Measurements from ENCODE around the gene MRPL49. TPM values are rescaled to one million over a fixed set of nuclear protein-coding genes. Genes with fewer than 3 reads are reported as not detected.
"Not testable (repeated sequence)": the region's sequence is repeated elsewhere in the genome, so short reads cannot be mapped to it uniquely, and the experiment has no call there.

MRPL49 gene
- total RNA-seq, 2 experiments from 2014 or later = 58.5 to 62.5 TPM

- H3K9me3 Mint-ChIP-seq (ENCODE audit: low read depth); H3K4me3 Mint-ChIP-seq; H3K4me1 Mint-ChIP-seq; intact Hi-C loops (cut with DNase I, micrococcal nuclease); H3K27ac Mint-ChIP-seq; DNase-seq; ATAC-seq; H3K27me3 Mint-ChIP-seq; H3K36me3 Mint-ChIP-seq (ENCODE audit: low read depth); POLR2A ChIA-PET: not testable (repeated sequence)
- CTCF ChIA-PET = interaction anchor here (0.6 to 1.2 kb wide), 2 partner anchors 29 to 64 kb away, joined by 3 read pairs; no protein-coding TSS in a partner anchor
These were observed 52.5 kb downstream of the MRPL49 start for GRCh38 chr11:65174571-65175010.

Small RNA genes within 50 kb of the gene (microRNA-seq; reads per million reads assigned to microRNA genes)
- gene MIR6751 (ENCODE audit: borderline replicate concordance) = 1.1 reads per million

Other genes starting within 250 kb of the MRPL49 start
- 10 to 100 TPM; 71.0 to 73.6 TPM for gene EHD1, start 243.7 kb upstream of the MRPL49 start, total RNA-seq
- gene ATG2A, start 205.1 kb upstream of the MRPL49 start, total RNA-seq = 10 to 100 TPM; 15.8 to 16.7 TPM
- 10 to 100 TPM; 13.2 to 13.5 TPM for gene PPP2R5B, start 197.6 kb upstream of the MRPL49 start, total RNA-seq
- gene GPHA2, start 186.4 kb upstream of the MRPL49 start, total RNA-seq = under 1 TPM in 1 of 2 experiments, not detected in 1; 0.34 TPM
- 1 to 10 TPM; 1.2 to 1.6 TPM for gene MAJIN, start 150.2 kb upstream of the MRPL49 start, total RNA-seq
- gene BATF2, start 125.3 kb upstream of the MRPL49 start, total RNA-seq = not detected
- 100 to 1,000 TPM in 1 of 2 experiments, 10 to 100 TPM in 1; 89.6 to 109 TPM for gene ARL2, start 108.2 kb upstream of the MRPL49 start, total RNA-seq
- gene SNX15, start 94.9 kb upstream of the MRPL49 start, total RNA-seq = 10 to 100 TPM; 12.1 to 14.2 TPM
- 10 to 100 TPM; 10.5 to 12.1 TPM for gene SAC3D1, start 81.1 kb upstream of the MRPL49 start, total RNA-seq
- 10 to 100 TPM; 11.7 to 13.6 TPM for gene NAALADL1, start 63.8 kb upstream of the MRPL49 start, total RNA-seq
- gene CDCA5, start 38.3 kb upstream of the MRPL49 start, total RNA-seq = 100 to 1,000 TPM; 111 to 119 TPM
- 10 to 100 TPM; 24.2 to 31.8 TPM for gene ZFPL1, start 38.1 kb upstream of the MRPL49 start, total RNA-seq
- gene VPS51, start 26.1 kb upstream of the MRPL49 start, total RNA-seq = 100 to 1,000 TPM in 1 of 2 experiments, 10 to 100 TPM in 1; 94.3 to 123 TPM
- gene TM7SF2, start 10.4 kb upstream of the MRPL49 start, total RNA-seq = 10 to 100 TPM; 17.4 to 18.1 TPM
- gene ZNHIT2, start 4.6 kb upstream of the MRPL49 start, total RNA-seq = 1 to 10 TPM; 7.1 to 9.7 TPM
- 1,000 to 10,000 TPM; 1,125 to 1,182 TPM for gene FAU, start 187 bp upstream of the MRPL49 start, total RNA-seq
- 10 to 100 TPM; 24.3 to 31.1 TPM for gene SYVN1, start 12.2 kb downstream of the MRPL49 start, total RNA-seq
- not detected for gene SPDYC, start 47.9 kb downstream of the MRPL49 start, total RNA-seq
- 100 to 1,000 TPM; 103 to 125 TPM for gene CAPN1, start 59.6 kb downstream of the MRPL49 start, total RNA-seq
- gene POLA2, start 139.6 kb downstream of the MRPL49 start, total RNA-seq = 10 to 100 TPM; 63.1 to 83.3 TPM
- under 1 TPM; 0.91 to 0.93 TPM for gene CDC42EP2, start 192.5 kb downstream of the MRPL49 start, total RNA-seq
- gene DPF2, start 211.5 kb downstream of the MRPL49 start, total RNA-seq = 10 to 100 TPM; 67.5 to 69.0 TPM
- 1 to 10 TPM in 1 of 2 experiments, under 1 TPM in 1; 0.58 to 1.1 TPM for gene TIGD3, start 232.4 kb downstream of the MRPL49 start, total RNA-seq

All from activated CD4-positive, alpha-beta T cell treated with anti-CD3 and anti-CD28 coated beads for 36 hours (primary cell).